Upper lobe of left lung (tissue), 6 donors: ENCODE results near the gene TOMM40L. TPM values are rescaled to one million over a fixed set of nuclear protein-coding genes. Genes with fewer than 3 reads are reported as not detected.

Source experiments
- ATAC-seq, 2 donors: fragments of 200-7000 bp; cut with Tn5 transposase; one replicate each; pipeline ENCODE4 v1.9.1; 2022; ENCODE audit warnings: mild to moderate bottlenecking in 2 of 2, moderate library complexity in 2 of 2; ENCODE audit not compliant: low FRiP score in 2 of 2
- DNase-seq, 2 donors: peaks; one replicate each; pipeline ENCODE4 v3.0.0-alpha.2; 2019 to 2020
- H3K27ac ChIP-seq, 4 donors: fragments of 200-600 bp; sonication (generic); one replicate each; pipeline ENCODE4 v1.5.1; 2016 to 2019
- H3K27me3 ChIP-seq, 4 donors: fragments of 200-600 bp; sonication (generic); one replicate each; pipeline ENCODE4 v1.5.1; 2017 to 2019
- H3K36me3 ChIP-seq, 4 donors: fragments of 200-600 bp; sonication (generic); one replicate each; pipeline ENCODE4 v1.5.1; 2016 to 2019
- H3K4me1 ChIP-seq, 4 donors: fragments of 200-600 bp; sonication (generic); one replicate each; pipeline ENCODE4 v1.5.1; 2018 to 2019
- H3K4me3 ChIP-seq, 4 donors: fragments of 200-600 bp; sonication (generic); one replicate each; pipeline ENCODE4 v1.5.1; 2017 to 2019; ENCODE audit warnings: mild to moderate bottlenecking in 2 of 4, moderate library complexity in 1 of 4
- H3K9me3 ChIP-seq, 4 donors: fragments of 200-600 bp; sonication (generic); one replicate each; pipeline ENCODE4 v1.5.1; 2018 to 2019
- CTCF ChIP-seq, 6 experiments: fragments of 450-650 bp in 4 of 6; fragments of 200-600 bp in 2 of 6; sonication (generic) in 2 of 6; IDR thresholded peaks; one replicate each; pipeline ENCODE4 v1.5.1; 2016 to 2019; ENCODE audit warnings: antibody characterized with exemption in 6 of 6
- EP300 ChIP-seq, 4 donors: sonication (generic); formaldehyde crosslinking; IDR thresholded peaks; one replicate each; pipeline ENCODE4 v1.5.1; 2017; ENCODE audit warnings: antibody characterized with exemption in 4 of 4, control low read depth in 2 of 4
- POLR2A ChIP-seq, 4 donors: fragments of 450-650 bp; IDR thresholded peaks; one replicate each; pipeline ENCODE4 v1.5.1; 2016 to 2017; ENCODE audit warnings: antibody characterized with exemption in 4 of 4, mild to moderate bottlenecking in 2 of 4
- POLR2AphosphoS5 ChIP-seq, 2 donors: sonication (generic); formaldehyde crosslinking; IDR thresholded peaks; one replicate each; pipeline ENCODE4 v1.5.1; 2017; ENCODE audit warnings: antibody characterized with exemption in 2 of 2
- WGBS, 2 donors: methylation state at CpG; one replicate each; pipeline ENCODE4 v1.1.5; 2017 to 2018; 5-methylcytosine and 5-hydroxymethylcytosine counted together
- total RNA-seq, 6 donors: library from RNA; depleted of rRNA in 4 of 6; stranded (reverse); fragments of >200 nt in 4 of 6; gene quantifications; one replicate each; pipeline versions ENCODE4 v1.1.0 to v1.2.1, GENCODE V29; 2016 to 2021
- donor health status: DM: no; HTN: no; CAD: no; lungs with moderate emphysema.
- donor health status: DM: no; HTN: yes; CAD: no; lungs with severe emphysema.

TOMM40L gene
- total RNA-seq, 6 donors from 2014 or later = 3.1 to 14.4 (median 9.9) TPM

GRCh38 chr1:161196521-161197451 lies 29.1 kb upstream of the TOMM40L start:
- peak overlapping the region in 3 of 4 donors; percentile 12 to 97 (median 96) for H3K27ac ChIP-seq
- ATAC-seq = peak in 1 of 2 donors; percentile 54
- peak in 1 of 2 donors; percentile 62 for DNase-seq
- H3K4me3 ChIP-seq = peak overlapping the region in 2 of 4 donors; percentile 20 to 39
- TF ChIP-seq POLR2A (IDR thresholded peaks at IDR 0.05) (no peak), POLR2AphosphoS5 (IDR thresholded peaks at IDR 0.05) (no peak), CTCF (IDR thresholded peaks at IDR 0.05) (no peak), EP300 (IDR thresholded peaks at IDR 0.05) (no peak)
- peaks cover 30 to 56% (median 41%) of the 10 kb centered on the region in 4 donors for H3K4me1 ChIP-seq
- H3K9me3 ChIP-seq = no peaks in the 10 kb centered on the region
- no peaks in the 10 kb centered on the region for H3K27me3 ChIP-seq
- peaks cover 0 to 2% (median 0%) of the 10 kb centered on the region in 4 donors for H3K36me3 ChIP-seq
- WGBS, 2 donors = 67 to 87% methylated on average over 19 to 24 of the region's 27 CpGs

GRCh38 chr1:161197560-161198193 lies 28.2 kb upstream of the TOMM40L start:
- Histone ChIP-seq H3K27ac (peak overlapping the region; percentile 31 to 97 (median 96)), H3K36me3 (no peaks in the 10 kb centered on the region), H3K4me3 (peak overlapping the region in 3 of 4 donors; percentile 20 to 39 (median 22)), H3K9me3 (no peaks in the 10 kb centered on the region), H3K27me3 (no peaks in the 10 kb centered on the region), H3K4me1 (peaks cover 31 to 57% (median 40%) of the 10 kb centered on the region in 4 donors)
- 76 to 79% methylated on average over 9 of the region's 11 CpGs for WGBS, 2 donors
- TF ChIP-seq POLR2AphosphoS5 (IDR thresholded peaks at IDR 0.05) = no peak
- no peak for TF ChIP-seq POLR2A (IDR thresholded peaks at IDR 0.05)
- TF ChIP-seq EP300 (IDR thresholded peaks at IDR 0.05) = no peak
- no peak for TF ChIP-seq CTCF (IDR thresholded peaks at IDR 0.05)
- no peak for DNase-seq
- no peak for ATAC-seq

- Histone ChIP-seq H3K27me3 (no peaks in the 10 kb centered on the region), H3K4me1 (peaks cover 37 to 64% (median 45%) of the 10 kb centered on the region in 4 donors), H3K9me3 (no peaks in the 10 kb centered on the region), H3K36me3 (peaks cover 0 to 1% (median 0%) of the 10 kb centered on the region in 4 donors), H3K27ac (peak overlapping the region; percentile 31 to 97 (median 96)), H3K4me3 (peak overlapping the region in 3 of 4 donors; percentile 20 to 39 (median 22))
- peak in 1 of 2 donors; percentile 82 for DNase-seq
- no peak for TF ChIP-seq POLR2A (IDR thresholded peaks at IDR 0.05)
- TF ChIP-seq CTCF (IDR thresholded peaks at IDR 0.05) = no peak
- TF ChIP-seq POLR2AphosphoS5 (IDR thresholded peaks at IDR 0.05) = peak in 1 of 2 donors; percentile 32
- TF ChIP-seq EP300 (IDR thresholded peaks at IDR 0.05) = no peak
- no peak for ATAC-seq
- 7 to 49% methylated on average over 3 to 18 of the region's 20 CpGs for WGBS, 2 donors
Observed at GRCh38 chr1:161198194-161198896, 27.5 kb upstream of the TOMM40L start.

- Histone ChIP-seq H3K9me3 (no peaks in the 10 kb centered on the region), H3K27ac (peak within 1 kb of the TSS; percentile 95 to 97 (median 96)), H3K4me3 (peak within 1 kb of the TSS in 3 of 4 donors; percentile 20 to 39 (median 22)), H3K4me1 (peaks cover 43 to 70% (median 51%) of the 10 kb centered on the region in 4 donors), H3K36me3 (peaks cover 0 to 7% (median 0%) of the 10 kb centered on the region in 4 donors), H3K27me3 (no peaks in the 10 kb centered on the region)
- no peak for DNase-seq
- peak; percentile 46 to 76 for TF ChIP-seq POLR2AphosphoS5 (IDR thresholded peaks at IDR 0.05)
- no peak for TF ChIP-seq EP300 (IDR thresholded peaks at IDR 0.05)
- TF ChIP-seq CTCF (IDR thresholded peaks at IDR 0.05) = no peak
- TF ChIP-seq POLR2A (IDR thresholded peaks at IDR 0.05) = peak in 2 of 4 donors; percentile 38 to 61
- peak in 1 of 2 donors; percentile 52 for ATAC-seq
- 71 to 77% methylated on average over 11 of the region's 11 CpGs for WGBS, 2 donors
Observed at GRCh38 chr1:161198897-161199431, 26.9 kb upstream of the TOMM40L start, which contains the start of gene ADAMTS4. Gene ADAMTS4 (minus strand): TSS chr1:161199054. CDS start chr1:161198627, 427 bp downstream.
